ENCODE measurements around the gene KIRREL3. TPM values are rescaled to one million over a fixed set of nuclear protein-coding genes. Genes with fewer than 3 reads are reported as not detected.

KIRREL3 gene
- total RNA-seq, 3 donors from 2014 or later: 0.32 to 0.33 TPM; not detected in 1

- Histone ChIP-seq H3K27me3 (no peaks in the 10 kb centered on the region), H3K4me1 (no peaks in the 10 kb centered on the region), H3K4me3 (no peak overlapping the region), H3K36me3 (no peaks in the 10 kb centered on the region), H3K9me3 (no peaks in the 10 kb centered on the region), H3K27ac (no peak overlapping the region)
- DNase-seq (ENCODE audit: low spot score in 2 of 2): no peak
- TF ChIP-seq, protein P1, sequence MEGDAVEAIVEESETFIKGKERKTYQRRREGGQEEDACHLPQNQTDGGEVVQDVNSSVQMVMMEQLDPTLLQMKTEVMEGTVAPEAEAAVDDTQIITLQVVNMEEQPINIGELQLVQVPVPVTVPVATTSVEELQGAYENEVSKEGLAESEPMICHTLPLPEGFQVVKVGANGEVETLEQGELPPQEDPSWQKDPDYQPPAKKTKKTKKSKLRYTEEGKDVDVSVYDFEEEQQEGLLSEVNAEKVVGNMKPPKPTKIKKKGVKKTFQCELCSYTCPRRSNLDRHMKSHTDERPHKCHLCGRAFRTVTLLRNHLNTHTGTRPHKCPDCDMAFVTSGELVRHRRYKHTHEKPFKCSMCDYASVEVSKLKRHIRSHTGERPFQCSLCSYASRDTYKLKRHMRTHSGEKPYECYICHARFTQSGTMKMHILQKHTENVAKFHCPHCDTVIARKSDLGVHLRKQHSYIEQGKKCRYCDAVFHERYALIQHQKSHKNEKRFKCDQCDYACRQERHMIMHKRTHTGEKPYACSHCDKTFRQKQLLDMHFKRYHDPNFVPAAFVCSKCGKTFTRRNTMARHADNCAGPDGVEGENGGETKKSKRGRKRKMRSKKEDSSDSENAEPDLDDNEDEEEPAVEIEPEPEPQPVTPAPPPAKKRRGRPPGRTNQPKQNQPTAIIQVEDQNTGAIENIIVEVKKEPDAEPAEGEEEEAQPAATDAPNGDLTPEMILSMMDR (IDR thresholded peaks at IDR 0.05): no peak
- TF ChIP-seq POLR2A (IDR thresholded peaks at IDR 0.05) (no peak), POLR2AphosphoS5 (IDR thresholded peaks at IDR 0.05) (no peak)
- intact Hi-C loops (cut with DNase I; ENCODE audit: low total_unique reads): no loop called here
These were observed 224.5 kb downstream of the KIRREL3 start for GRCh38 chr11:126776119-126776518.

DNA sequence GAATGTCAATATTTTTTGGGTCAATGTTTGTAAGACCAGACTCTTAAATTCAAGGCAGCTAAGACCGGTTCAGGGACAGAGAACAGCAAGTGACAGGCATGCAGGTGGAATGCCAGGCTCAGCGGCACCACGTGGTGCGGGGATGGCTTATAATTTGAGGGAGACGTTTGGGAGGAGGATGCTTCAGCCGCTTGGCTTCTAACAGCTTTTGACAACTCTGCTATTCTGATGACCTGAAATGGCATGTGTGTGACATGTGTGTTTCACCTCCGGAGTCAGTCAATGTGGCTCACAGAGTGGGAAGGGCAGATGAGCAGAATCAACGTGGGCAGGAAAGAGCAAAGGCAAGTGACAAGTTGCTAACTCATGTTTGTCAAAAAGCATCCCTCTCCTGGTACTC lies 228.3 kb downstream of the KIRREL3 start:
- no peak overlapping the region for H3K4me3 ChIP-seq
- intact Hi-C loops (cut with DNase I; ENCODE audit: low total_unique reads): no loop called here
- H3K4me1 ChIP-seq: no peaks in the 10 kb centered on the region
- H3K27me3 ChIP-seq: no peaks in the 10 kb centered on the region
- no peaks in the 10 kb centered on the region for H3K9me3 ChIP-seq
- H3K36me3 ChIP-seq: no peaks in the 10 kb centered on the region
- H3K27ac ChIP-seq: no peak overlapping the region
- no peak for DNase-seq (ENCODE audit: low spot score in 2 of 2)
- TF ChIP-seq, protein P1 (IDR thresholded peaks at IDR 0.05): no peak
- no peak for TF ChIP-seq POLR2AphosphoS5 (IDR thresholded peaks at IDR 0.05)

DNA sequence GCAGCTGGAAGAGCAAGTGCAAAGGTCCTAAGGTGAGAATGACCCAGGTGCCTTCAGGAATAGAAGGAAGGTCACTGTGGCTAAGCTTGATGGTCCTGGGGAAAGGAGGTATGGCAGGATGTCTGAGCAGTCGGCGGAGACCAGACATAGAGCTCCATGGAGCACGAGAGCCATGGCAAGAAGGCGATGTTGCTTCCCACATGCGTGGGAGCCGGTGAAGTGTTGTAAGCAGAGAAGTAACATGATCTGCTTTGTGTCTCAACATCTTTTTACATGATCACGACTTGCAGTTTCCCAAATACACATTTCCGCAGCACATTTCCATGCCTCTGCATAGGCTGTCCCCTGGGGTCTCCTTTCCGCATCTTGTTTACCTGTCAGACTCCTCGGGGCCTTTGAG lies 231.9 kb downstream of the KIRREL3 start:
- TF ChIP-seq POLR2AphosphoS5 (IDR thresholded peaks at IDR 0.05) (no peak), POLR2A (IDR thresholded peaks at IDR 0.05) (no peak)
- TF ChIP-seq, protein P1 (IDR thresholded peaks at IDR 0.05): no peak
- H3K4me1 ChIP-seq: no peaks in the 10 kb centered on the region
- no peaks in the 10 kb centered on the region for H3K27me3 ChIP-seq
- no peaks in the 10 kb centered on the region for H3K9me3 ChIP-seq
- no peaks in the 10 kb centered on the region for H3K36me3 ChIP-seq
- no peak overlapping the region for H3K27ac ChIP-seq
- no peak for DNase-seq (ENCODE audit: low spot score in 2 of 2)
- no peak overlapping the region for H3K4me3 ChIP-seq
- intact Hi-C loops (cut with DNase I; ENCODE audit: low total_unique reads): no loop called here

GRCh38 chr11:126766440-126766839 lies 234.1 kb downstream of the KIRREL3 start:
- TF ChIP-seq POLR2AphosphoS5 (IDR thresholded peaks at IDR 0.05) (no peak), POLR2A (IDR thresholded peaks at IDR 0.05) (no peak)
- TF ChIP-seq, protein P1 (IDR thresholded peaks at IDR 0.05): no peak
- H3K9me3 ChIP-seq: no peaks in the 10 kb centered on the region
- intact Hi-C loops (cut with DNase I; ENCODE audit: low total_unique reads): no loop called here

DNA sequence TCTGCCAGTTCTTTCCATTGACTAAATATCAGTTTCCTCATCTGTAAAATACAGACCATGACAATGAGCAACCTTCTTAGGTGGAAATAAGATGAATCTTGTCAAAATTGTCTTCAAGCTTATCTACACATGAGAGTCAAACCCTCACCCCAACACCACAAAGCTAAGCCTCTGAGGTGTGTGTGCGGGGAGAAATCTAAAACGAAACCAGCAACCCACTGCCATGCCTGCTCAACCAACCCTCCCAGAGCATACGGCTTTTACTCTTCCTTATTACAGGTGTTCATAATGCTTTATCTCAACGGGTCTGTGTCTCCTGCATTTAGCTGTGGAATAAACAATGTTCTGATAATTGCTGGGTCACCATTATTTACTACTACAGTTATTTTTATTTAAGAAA lies 235.4 kb downstream of the KIRREL3 start:
- no peak for DNase-seq (ENCODE audit: low spot score in 2 of 2)
- TF ChIP-seq POLR2A (IDR thresholded peaks at IDR 0.05) (no peak), POLR2AphosphoS5 (IDR thresholded peaks at IDR 0.05) (no peak)
- TF ChIP-seq, protein P1 (IDR thresholded peaks at IDR 0.05): no peak
- no peaks in the 10 kb centered on the region for H3K36me3 ChIP-seq
- intact Hi-C loops (cut with DNase I; ENCODE audit: low total_unique reads): no loop called here
- no peaks in the 10 kb centered on the region for H3K9me3 ChIP-seq
- no peak overlapping the region for H3K27ac ChIP-seq
- no peak overlapping the region for H3K4me3 ChIP-seq
- H3K4me1 ChIP-seq: no peaks in the 10 kb centered on the region
- H3K27me3 ChIP-seq: no peaks in the 10 kb centered on the region

More at GRCh38 chr11:126766440-126766839, 234.1 kb downstream of the KIRREL3 start:
- H3K36me3 ChIP-seq: no peaks in the 10 kb centered on the region
- no peaks in the 10 kb centered on the region for H3K4me1 ChIP-seq
- H3K27ac ChIP-seq: no peak overlapping the region
- no peak overlapping the region for H3K4me3 ChIP-seq
- DNase-seq (ENCODE audit: low spot score in 2 of 2): no peak
- H3K27me3 ChIP-seq: no peaks in the 10 kb centered on the region
